HEK293T (cell line): ENCODE results near the gene TMPRSS6.

Experiments used
- CTCF ChIA-PET: fragments of 350-600 bp; formaldehyde crosslinking; extraction: SDS; loops from one replicate; lab custom pipeline; 2021; ENCODE audit warnings: antibody characterized with exemption, inconsistent platforms; lab: Yijun Ruan, JAX
- POLR2A ChIA-PET: fragments of 350-600 bp; formaldehyde crosslinking; extraction: SDS; loops from one replicate; lab custom pipeline; 2020; ENCODE audit warnings: antibody characterized with exemption, inconsistent platforms; lab: Yijun Ruan, JAX
- DNase-seq: peaks from one replicate; pipeline ENCODE4 v3.0.0; 2012; ENCODE audit warnings: mixed read lengths; ENCODE audit errors: extremely low spot score
- ARNT ChIP-seq: fragments of 450-650 bp; IDR thresholded peaks from 2 replicates; pipeline ENCODE4 v1.6.1; 2017; ENCODE audit warnings: mild to moderate bottlenecking
- BHLHE40 ChIP-seq: fragments of 450-650 bp; IDR thresholded peaks from 2 replicates; pipeline ENCODE4 v1.6.1; 2016; ENCODE audit warnings: mild to moderate bottlenecking, moderate library complexity, borderline replicate concordance
- CTBP1 ChIP-seq: fragments of 450-650 bp; IDR thresholded peaks from 2 replicates; pipeline ENCODE4 v1.6.1; 2016; ENCODE audit warnings: borderline replicate concordance
- ELF4 ChIP-seq: fragments of 450-650 bp; IDR thresholded peaks from 2 replicates; pipeline ENCODE4 v1.6.1; 2017; ENCODE audit warnings: antibody characterized with exemption
- FOXA1 ChIP-seq: fragments of 450-650 bp; IDR thresholded peaks from 2 replicates; pipeline ENCODE4 v1.6.1; 2016; ENCODE audit warnings: mild to moderate bottlenecking
- FOXK2 ChIP-seq: fragments of 450-650 bp; IDR thresholded peaks from 2 replicates; pipeline ENCODE4 v1.6.1; 2016; ENCODE audit warnings: mild to moderate bottlenecking
- FOXM1 ChIP-seq: fragments of 450-650 bp; IDR thresholded peaks from 2 replicates; pipeline ENCODE4 v1.6.1; 2017; ENCODE audit warnings: mild to moderate bottlenecking, borderline replicate concordance
- HDGF ChIP-seq: fragments of 450-650 bp; IDR thresholded peaks from 2 replicates; pipeline ENCODE4 v1.6.1; 2017; ENCODE audit warnings: antibody characterized with exemption, borderline replicate concordance
- L3MBTL2 ChIP-seq: fragments of 450-650 bp; conservative IDR thresholded peaks from 2 replicates; pipeline ENCODE4 v1.6.1; 2016; ENCODE audit warnings: mild to moderate bottlenecking
- LEF1 ChIP-seq: fragments of 450-650 bp; IDR thresholded peaks from 2 replicates; pipeline ENCODE4 v1.6.1; 2017; ENCODE audit warnings: mild to moderate bottlenecking, borderline replicate concordance
- NFRKB ChIP-seq: fragments of 450-650 bp; IDR thresholded peaks from 2 replicates; pipeline ENCODE4 v1.6.1; 2016; ENCODE audit warnings: mild to moderate bottlenecking, moderate library complexity
- SP1 ChIP-seq: fragments of 450-650 bp; IDR thresholded peaks from 2 replicates; pipeline ENCODE4 v1.6.1; 2017
- SUZ12 ChIP-seq: fragments of 450-650 bp; IDR thresholded peaks from 2 replicates; pipeline ENCODE4 v1.6.1; 2016; ENCODE audit warnings: mild to moderate bottlenecking
- TARDBP ChIP-seq: fragments of 450-650 bp; IDR thresholded peaks from 2 replicates; pipeline ENCODE4 v1.6.1; 2016
- ZNF384 ChIP-seq: fragments of 450-650 bp; IDR thresholded peaks from 2 replicates; pipeline ENCODE4 v1.6.1; 2016
- TF ChIP-seq, protein P1 (sequence below): fragments of 450-650 bp; IDR thresholded peaks from 2 replicates; pipeline ENCODE4 v1.6.1; 2016

TMPRSS6 gene

DNA sequence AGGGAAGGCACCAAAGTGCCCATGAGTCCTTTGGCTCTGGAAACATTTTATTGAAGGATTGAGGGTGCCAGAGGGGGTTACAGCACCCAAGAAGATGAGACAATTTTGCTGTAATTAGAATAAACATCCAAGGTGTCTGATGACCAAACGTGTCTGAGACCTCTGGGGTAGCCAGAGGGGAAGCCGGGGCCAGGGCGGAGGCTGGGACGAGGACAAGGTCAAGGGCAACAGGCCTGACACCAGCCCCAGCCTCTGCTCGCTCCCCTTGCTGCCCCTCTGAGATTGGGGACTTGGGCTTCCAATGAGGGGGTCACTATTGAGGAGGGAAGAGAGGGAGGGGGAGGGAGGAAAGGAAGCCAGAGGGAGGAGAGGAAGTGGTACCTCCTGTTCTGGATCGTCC is 25.6 kb downstream of the TMPRSS6 start:
- DNase-seq = no peak
- ChIA-PET POLR2A (no interaction called here), CTCF (no interaction called here)

DNA sequence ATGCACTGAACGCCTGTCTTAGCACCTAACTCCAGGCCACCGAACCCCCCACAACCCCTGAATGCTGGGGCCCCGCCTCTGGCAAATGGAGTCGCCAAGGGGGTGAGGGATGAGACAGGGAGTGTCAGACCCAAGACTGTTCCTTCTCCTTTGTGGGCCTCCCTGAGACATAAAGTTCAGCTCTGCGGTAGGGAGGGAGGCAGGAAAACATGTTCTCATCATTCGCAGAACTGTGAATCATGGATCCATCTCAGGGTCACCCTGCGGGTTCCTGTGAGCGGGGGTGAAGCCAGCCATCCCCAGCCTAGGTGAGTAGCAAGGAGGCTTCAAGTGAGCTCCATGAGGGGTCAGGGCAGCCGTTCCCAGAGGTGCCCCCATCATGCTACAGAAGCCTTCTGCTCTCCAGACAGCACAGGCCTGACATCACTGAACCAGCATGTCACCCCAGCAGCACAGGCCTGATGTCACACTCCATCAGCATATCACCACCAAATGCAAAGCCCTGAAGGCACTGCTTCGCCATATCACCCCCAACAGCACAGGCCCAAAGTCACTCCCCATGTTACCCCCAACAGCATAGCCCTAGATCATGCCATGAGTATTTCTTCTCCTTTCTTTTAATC is 27.2 kb downstream of the TMPRSS6 start:
- CTCF ChIA-PET = no interaction called here
- POLR2A ChIA-PET = no interaction called here
- TF ChIP-seq FOXM1 = no peak
- TF ChIP-seq LEF1 = no peak
- TF ChIP-seq ZNF384 = no peak
- no peak for TF ChIP-seq ELF4
- no peak for TF ChIP-seq L3MBTL2
- no peak for DNase-seq

More for the DNA sequence above, 25.6 kb downstream of the TMPRSS6 start:
- TF ChIP-seq LEF1 = no peak
- no peak for TF ChIP-seq L3MBTL2
- TF ChIP-seq ELF4 = no peak
- no peak for TF ChIP-seq NFRKB
- TF ChIP-seq, protein P1, sequence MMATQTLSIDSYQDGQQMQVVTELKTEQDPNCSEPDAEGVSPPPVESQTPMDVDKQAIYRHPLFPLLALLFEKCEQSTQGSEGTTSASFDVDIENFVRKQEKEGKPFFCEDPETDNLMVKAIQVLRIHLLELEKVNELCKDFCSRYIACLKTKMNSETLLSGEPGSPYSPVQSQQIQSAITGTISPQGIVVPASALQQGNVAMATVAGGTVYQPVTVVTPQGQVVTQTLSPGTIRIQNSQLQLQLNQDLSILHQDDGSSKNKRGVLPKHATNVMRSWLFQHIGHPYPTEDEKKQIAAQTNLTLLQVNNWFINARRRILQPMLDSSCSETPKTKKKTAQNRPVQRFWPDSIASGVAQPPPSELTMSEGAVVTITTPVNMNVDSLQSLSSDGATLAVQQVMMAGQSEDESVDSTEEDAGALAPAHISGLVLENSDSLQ = no peak
- TF ChIP-seq FOXM1 = no peak
- no peak for TF ChIP-seq TARDBP
- TF ChIP-seq SUZ12 = no peak
- no peak for TF ChIP-seq ZNF384
- no peak for TF ChIP-seq SP1
- no peak for TF ChIP-seq ARNT
- TF ChIP-seq FOXK2 = no peak
- TF ChIP-seq FOXA1 = no peak
- no peak for TF ChIP-seq CTBP1
- TF ChIP-seq HDGF = no peak
- no peak for TF ChIP-seq BHLHE40

DNA sequence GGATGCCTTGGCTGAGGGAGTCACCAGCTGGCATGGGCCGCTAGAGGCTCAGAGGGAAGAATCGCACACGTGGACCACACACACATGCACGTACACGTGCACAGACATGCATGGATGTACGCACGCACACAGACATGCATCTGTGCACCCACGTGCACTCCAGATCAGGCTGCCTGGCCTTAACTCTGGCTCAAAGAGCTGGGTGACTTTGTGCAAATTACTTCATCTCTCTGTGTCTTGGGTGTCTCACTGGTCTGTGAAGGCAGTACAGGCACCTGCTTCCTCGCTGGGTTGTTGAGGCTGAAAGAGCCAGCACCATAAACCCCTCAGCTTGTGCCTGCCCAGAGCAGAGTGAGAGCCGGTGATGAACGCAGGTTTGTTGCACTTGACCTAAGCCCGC is 28.7 kb downstream of the TMPRSS6 start:
- TF ChIP-seq FOXM1 = no peak
- TF ChIP-seq, protein P1 = no peak
- TF ChIP-seq FOXA1 = no peak
- no peak for TF ChIP-seq BHLHE40
- no peak for TF ChIP-seq SP1
- no peak for TF ChIP-seq ELF4
- TF ChIP-seq FOXK2 = no peak
- no peak for TF ChIP-seq CTBP1
- TF ChIP-seq ZNF384 = no peak
- TF ChIP-seq L3MBTL2 = no peak
- no peak for TF ChIP-seq NFRKB
- ChIA-PET POLR2A (interaction anchor here (1.5 kb wide), 1 partner anchor 117 kb away, joined by 6 read pairs; no protein-coding TSS in a partner anchor), CTCF (interaction anchor here (0.7 to 1.0 kb wide), 2 partner anchors 305 to 409 kb away, joined by 3 to 4 read pairs; partner anchors contain the start of gene IFT27)

DNA sequence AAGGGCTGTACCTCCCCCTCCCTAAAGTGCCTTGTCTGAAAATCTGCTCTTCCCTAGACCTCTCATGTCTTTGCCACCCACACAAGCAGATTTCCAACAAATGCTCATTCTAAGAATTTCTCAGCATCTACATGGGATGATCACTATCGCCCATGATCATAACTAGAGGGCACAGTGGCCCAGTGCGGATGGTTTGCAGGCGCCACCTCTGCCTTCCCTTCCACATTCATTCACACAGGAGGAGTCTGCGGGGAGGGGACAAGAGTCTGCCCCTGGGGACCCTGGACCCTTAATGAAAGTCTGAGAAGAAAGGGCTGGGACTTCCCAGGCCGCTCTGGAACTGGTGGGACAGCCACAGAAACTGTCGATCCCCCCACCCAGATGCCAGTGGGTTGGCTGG is 29.1 kb downstream of the TMPRSS6 start:
- CTCF ChIA-PET = no interaction called here
- DNase-seq = no peak
- POLR2A ChIA-PET = interaction anchor here (1.5 kb wide), 1 partner anchor 117 kb away, joined by 6 read pairs; no protein-coding TSS in a partner anchor
- TF ChIP-seq FOXM1 (no peak), TARDBP (no peak), ELF4 (no peak), NFRKB (no peak), HDGF (no peak), LEF1 (no peak), L3MBTL2 (no peak), ARNT (no peak), FOXK2 (no peak)
- TF ChIP-seq, protein P1 = no peak

More for the DNA sequence above, 28.7 kb downstream of the TMPRSS6 start:
- no peak for DNase-seq

DNA sequence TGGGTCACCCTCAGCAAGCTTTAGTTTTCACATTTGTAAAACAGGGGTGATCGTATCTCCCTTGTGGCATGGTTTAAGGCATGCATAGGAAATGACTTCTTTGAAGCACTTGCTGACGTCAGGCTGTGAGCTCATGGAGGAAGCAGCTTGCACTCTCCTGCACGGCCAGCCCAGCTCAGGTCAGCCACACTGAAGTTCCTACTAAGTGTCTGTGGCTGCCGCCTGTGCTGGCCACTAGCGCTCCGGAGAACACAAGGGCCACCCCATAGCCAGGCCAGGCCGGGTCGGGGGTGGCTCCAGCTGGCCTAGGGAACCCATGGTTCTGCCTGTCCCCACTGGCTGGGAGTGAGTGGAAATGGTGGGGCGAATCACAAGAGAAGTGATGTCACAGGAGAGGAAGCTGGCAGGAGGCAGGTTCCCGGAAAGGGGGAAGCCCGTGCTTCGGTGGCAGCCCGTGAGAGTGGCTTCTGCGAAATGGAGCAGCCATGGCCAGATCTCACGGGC is 29.8 kb downstream of the TMPRSS6 start:
- no peak for DNase-seq
- ChIA-PET CTCF (interaction anchor here (0.7 to 1.2 kb wide), 3 partner anchors 20 to 120 kb away, joined by 3 to 14 read pairs (median 4); no protein-coding TSS in a partner anchor), POLR2A (interaction anchor here (1.5 kb wide), 1 partner anchor 118 kb away, joined by 6 read pairs; no protein-coding TSS in a partner anchor)
- TF ChIP-seq HDGF (no peak), BHLHE40 (no peak)

DNA sequence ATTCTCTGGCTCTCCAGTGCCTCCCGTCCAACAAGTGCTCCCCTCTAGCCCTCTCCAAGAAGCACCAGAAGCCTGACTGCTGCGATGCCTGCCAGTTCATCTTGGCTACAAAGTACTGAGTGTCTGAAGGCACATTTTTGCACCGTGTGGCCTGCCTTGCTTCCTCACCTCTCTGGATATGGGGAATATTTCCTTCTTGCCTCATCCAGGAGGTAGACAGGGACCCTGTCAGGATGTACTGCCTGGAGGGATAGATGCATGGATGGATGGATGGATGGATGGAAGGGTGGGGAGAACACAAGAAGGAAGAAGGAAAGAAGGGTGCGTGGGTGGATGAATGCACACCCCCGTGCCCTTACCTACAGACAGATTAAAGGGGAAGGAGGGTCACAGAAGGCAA is 30.4 kb downstream of the TMPRSS6 start:
- TF ChIP-seq FOXK2 (no peak), L3MBTL2 (no peak), TARDBP (no peak), FOXA1 (no peak), ZNF384 (no peak), CTBP1 (no peak), HDGF (no peak), SP1 (no peak), FOXM1 (no peak), SUZ12 (no peak), ELF4 (no peak), BHLHE40 (no peak)
- ChIA-PET CTCF (interaction anchor here (0.7 to 1.2 kb wide), 3 partner anchors 20 to 121 kb away, joined by 3 to 14 read pairs (median 4); no protein-coding TSS in a partner anchor), POLR2A (interaction anchor here (1.5 kb wide), 1 partner anchor 118 kb away, joined by 6 read pairs; no protein-coding TSS in a partner anchor)
- no peak for DNase-seq
